ENCODE measurements around the gene ZNF841.

Gene ZNF841

DNA sequence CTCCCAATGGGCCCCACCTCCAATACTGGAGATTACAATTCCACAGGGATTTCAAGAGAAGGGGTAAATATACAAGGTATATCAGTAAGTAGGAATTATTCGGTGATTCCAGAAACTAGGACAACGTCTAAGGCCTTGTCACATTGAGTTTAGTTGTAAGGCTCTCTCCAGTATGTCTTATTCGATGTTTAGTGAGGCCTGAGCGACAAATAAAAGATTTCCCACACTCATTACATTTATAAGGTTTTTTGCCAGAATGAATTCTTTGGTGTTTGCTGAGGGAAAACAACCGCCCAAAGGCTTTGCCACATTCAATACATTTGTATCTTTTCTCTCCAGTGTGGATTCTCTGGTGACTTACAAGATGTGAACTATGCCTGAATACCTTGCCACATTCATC, 19.1 kb upstream of the ZNF841 start:
- H3K27me3 ChIP-seq (ENCODE audit: insufficient read depth, low read length), result no peaks in the 10 kb centered on the region
- TF ChIP-seq CTCF (IDR thresholded peaks at IDR 0.05; ENCODE audit: low read length), result no peak
- no peak for TF ChIP-seq EZH2 (IDR thresholded peaks at IDR 0.05; ENCODE audit: borderline replicate concordance, low read length)
- H3K9me3 ChIP-seq (ENCODE audit: low read length), result peaks cover 70% of the 10 kb centered on the region
- no peaks in the 10 kb centered on the region for H3K79me2 ChIP-seq (ENCODE audit: insufficient read depth, low read length)
- no peaks in the 10 kb centered on the region for H3K9me2 ChIP-seq (ENCODE audit: low read depth, low read length)
- H3F3A ChIP-seq (ENCODE audit: insufficient read depth, low read length), result no peaks in the 10 kb centered on the region
- no peaks in the 10 kb centered on the region for H3K4me1 ChIP-seq (ENCODE audit: insufficient read depth, low read length, severe bottlenecking)
- H3K36me3 ChIP-seq (ENCODE audit: insufficient read depth, low read length), result peaks cover 49% of the 10 kb centered on the region
- H3K9ac ChIP-seq (ENCODE audit: low read length), result no peak overlapping the region
- no peak overlapping the region for H2AFZ ChIP-seq (ENCODE audit: low read length)
- H3K4me2 ChIP-seq (ENCODE audit: low read length), result no peak overlapping the region
- no peak overlapping the region for H3K4me3 ChIP-seq (ENCODE audit: low read depth, low read length, poor library complexity, severe bottlenecking)
- H3K27ac ChIP-seq (ENCODE audit: low read depth, low read length, poor library complexity, severe bottlenecking), result no peak overlapping the region
- H4K20me1 ChIP-seq (ENCODE audit: insufficient read depth, low read length), result no peaks in the 10 kb centered on the region

DNA sequence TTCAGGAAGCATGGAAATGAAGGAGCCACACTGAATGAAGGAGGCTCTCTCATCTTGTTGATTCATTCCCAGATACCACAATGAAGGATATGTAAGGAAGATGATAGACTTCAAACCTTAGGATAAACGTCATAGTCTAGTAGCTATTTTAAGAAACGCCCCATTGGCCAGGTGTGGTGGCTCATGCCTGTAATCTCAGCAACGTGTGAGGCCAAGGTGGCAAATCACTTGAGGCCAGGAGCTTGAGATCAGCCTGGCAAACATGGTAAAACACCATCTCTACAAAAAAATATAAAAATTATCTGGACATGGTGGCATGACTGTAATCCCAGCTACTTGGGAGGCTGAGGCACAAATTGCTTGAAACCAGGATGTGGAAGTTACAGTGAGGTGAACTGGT, 17.1 kb upstream of the ZNF841 start:
- peaks cover 69% of the 10 kb centered on the region for H3K9me3 ChIP-seq (ENCODE audit: low read length)
- no peaks in the 10 kb centered on the region for H3K9me2 ChIP-seq (ENCODE audit: low read depth, low read length)
- H2AFZ ChIP-seq (ENCODE audit: low read length), result no peak overlapping the region
- TF ChIP-seq CTCF (IDR thresholded peaks at IDR 0.05; ENCODE audit: low read length) (no peak), EZH2 (IDR thresholded peaks at IDR 0.05; ENCODE audit: borderline replicate concordance, low read length) (no peak)
- H4K20me1 ChIP-seq (ENCODE audit: insufficient read depth, low read length), result no peaks in the 10 kb centered on the region
- H3K4me1 ChIP-seq (ENCODE audit: insufficient read depth, low read length, severe bottlenecking), result no peaks in the 10 kb centered on the region
- H3K9ac ChIP-seq (ENCODE audit: low read length), result no peak overlapping the region
- H3K27me3 ChIP-seq (ENCODE audit: insufficient read depth, low read length), result no peaks in the 10 kb centered on the region
- no peak overlapping the region for H3K27ac ChIP-seq (ENCODE audit: low read depth, low read length, poor library complexity, severe bottlenecking)
- no peaks in the 10 kb centered on the region for H3K79me2 ChIP-seq (ENCODE audit: insufficient read depth, low read length)
- no peak overlapping the region for H3K4me3 ChIP-seq (ENCODE audit: low read depth, low read length, poor library complexity, severe bottlenecking)
- H3K36me3 ChIP-seq (ENCODE audit: insufficient read depth, low read length), result peaks cover 28% of the 10 kb centered on the region
- no peak overlapping the region for H3K4me2 ChIP-seq (ENCODE audit: low read length)
- no peaks in the 10 kb centered on the region for H3F3A ChIP-seq (ENCODE audit: insufficient read depth, low read length)

DNA sequence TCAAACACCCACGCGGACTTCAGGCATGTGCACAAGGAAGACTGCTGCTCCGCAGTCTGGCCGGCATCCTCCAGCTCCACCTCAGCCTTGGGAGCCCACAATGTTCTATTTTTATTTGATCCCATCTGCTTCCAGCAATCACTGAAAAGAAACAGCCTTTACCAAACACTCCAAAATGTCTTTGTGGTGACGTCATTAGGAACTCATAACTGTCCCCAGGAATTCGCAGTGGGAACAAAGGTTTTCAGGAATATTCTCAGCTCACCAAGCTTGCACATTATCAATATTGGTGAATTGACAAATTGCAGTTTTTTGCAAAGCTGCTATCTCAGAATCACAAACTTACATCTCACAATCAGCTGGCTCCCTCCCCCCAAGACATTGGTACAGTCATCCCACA, 15.2 kb upstream of the ZNF841 start:
- TF ChIP-seq CTCF (IDR thresholded peaks at IDR 0.05; ENCODE audit: low read length) (no peak), EZH2 (IDR thresholded peaks at IDR 0.05; ENCODE audit: borderline replicate concordance, low read length) (no peak)

More for the DNA sequence above, 15.2 kb upstream of the ZNF841 start:
- Histone ChIP-seq H3K79me2 (ENCODE audit: insufficient read depth, low read length) (no peaks in the 10 kb centered on the region), H2AFZ (ENCODE audit: low read length) (no peak overlapping the region), H3K27ac (ENCODE audit: low read depth, low read length, poor library complexity, severe bottlenecking) (no peak overlapping the region), H3K9me2 (ENCODE audit: low read depth, low read length) (no peaks in the 10 kb centered on the region), H3F3A (ENCODE audit: insufficient read depth, low read length) (no peaks in the 10 kb centered on the region), H4K20me1 (ENCODE audit: insufficient read depth, low read length) (no peaks in the 10 kb centered on the region), H3K9me3 (ENCODE audit: low read length) (peaks cover 61% of the 10 kb centered on the region), H3K4me2 (ENCODE audit: low read length) (no peak overlapping the region), H3K27me3 (ENCODE audit: insufficient read depth, low read length) (no peaks in the 10 kb centered on the region), H3K9ac (ENCODE audit: low read length) (no peak overlapping the region), H3K36me3 (ENCODE audit: insufficient read depth, low read length) (peaks cover 12% of the 10 kb centered on the region), H3K4me1 (ENCODE audit: insufficient read depth, low read length, severe bottlenecking) (no peaks in the 10 kb centered on the region), H3K4me3 (ENCODE audit: low read depth, low read length, poor library complexity, severe bottlenecking) (no peak overlapping the region)
